Activated CD4-positive, alpha-beta T cell treated with anti-CD3 and anti-CD28 coated beads for 1 hour (primary cell): ENCODE measurements around the gene CPLANE2.
"Not testable (repeated sequence)": the region's sequence is repeated elsewhere in the genome, so short reads cannot be mapped to it uniquely, and the experiment has no call there.

ENCODE experiments used
- DNase-seq: peaks from one replicate; pipeline ENCODE4 v3.0.0-alpha.2; 2020

CPLANE2 gene

DNA sequence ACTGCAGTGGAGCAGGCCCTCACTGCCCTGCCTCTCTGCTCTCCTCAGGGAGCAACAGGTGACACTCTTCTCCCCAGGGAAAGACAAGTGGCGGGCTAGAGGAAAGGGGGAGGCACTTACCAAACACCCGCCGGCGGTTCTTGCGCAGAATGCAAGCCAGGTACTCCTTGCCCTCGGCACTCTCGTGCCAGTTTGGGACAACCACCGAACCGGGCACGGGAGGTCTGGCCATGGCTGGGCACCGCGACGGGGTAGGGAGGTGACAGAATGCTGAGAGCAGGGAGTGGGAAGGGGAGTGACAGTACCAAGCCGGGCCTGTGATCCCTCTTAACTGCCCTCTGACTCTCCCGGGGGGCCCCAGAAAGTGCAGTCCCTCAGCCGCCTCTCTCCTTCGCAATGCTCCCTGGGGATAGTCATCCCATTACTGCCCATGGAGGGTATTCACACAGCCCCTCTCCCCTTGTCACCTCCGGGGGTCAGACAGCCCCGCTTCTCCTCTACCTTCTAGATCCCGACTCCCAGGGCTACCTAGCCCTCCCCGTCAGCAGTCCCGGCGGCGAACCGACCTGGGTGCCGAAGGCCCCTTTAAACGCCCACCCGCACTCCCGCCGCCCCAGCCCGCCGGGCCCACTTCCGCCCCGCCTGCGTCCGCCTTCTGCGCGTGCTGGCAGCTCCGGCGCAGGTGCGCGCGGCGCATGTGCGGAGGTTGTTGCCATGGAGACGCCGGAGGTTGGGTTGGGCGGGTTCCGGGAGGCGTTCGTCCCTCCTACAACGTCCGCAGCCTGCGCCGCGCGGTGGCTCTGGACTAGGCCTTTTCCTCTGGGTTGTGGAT lies at the start of gene CPLANE2:
Gene CPLANE2 (minus strand): TSS at position 673 of the 832 bp plus-strand sequence. CDS start 441 bp downstream, at position 232.
- DNase-seq = peak; percentile 94

GRCh38 chr1:16286122-16286521 lies 49.1 kb upstream of the CPLANE2 start:
- DNase-seq = no peak

GRCh38 chr1:16281765-16282164 lies 44.8 kb upstream of the CPLANE2 start:
- no peak for DNase-seq

DNA sequence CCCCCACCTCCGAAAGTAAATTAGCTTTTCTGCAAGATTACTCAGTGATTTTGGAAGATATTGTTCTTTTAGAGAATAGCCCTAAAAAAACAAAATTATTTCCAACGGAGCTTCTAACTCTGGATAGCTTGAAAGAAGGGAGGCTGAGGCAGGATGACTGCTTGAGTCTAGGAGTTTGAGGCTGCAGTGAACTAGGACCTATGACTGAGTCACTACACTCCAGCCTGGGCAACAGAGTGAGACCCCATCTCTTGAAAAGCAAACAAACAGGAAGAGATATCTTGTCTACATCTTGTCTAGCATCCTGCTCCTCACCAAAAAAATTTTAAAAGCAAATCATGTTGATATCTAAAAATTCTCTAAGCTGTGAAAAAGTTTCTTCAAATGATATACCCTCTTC lies 42.2 kb upstream of the CPLANE2 start:
- DNase-seq = no peak

DNA sequence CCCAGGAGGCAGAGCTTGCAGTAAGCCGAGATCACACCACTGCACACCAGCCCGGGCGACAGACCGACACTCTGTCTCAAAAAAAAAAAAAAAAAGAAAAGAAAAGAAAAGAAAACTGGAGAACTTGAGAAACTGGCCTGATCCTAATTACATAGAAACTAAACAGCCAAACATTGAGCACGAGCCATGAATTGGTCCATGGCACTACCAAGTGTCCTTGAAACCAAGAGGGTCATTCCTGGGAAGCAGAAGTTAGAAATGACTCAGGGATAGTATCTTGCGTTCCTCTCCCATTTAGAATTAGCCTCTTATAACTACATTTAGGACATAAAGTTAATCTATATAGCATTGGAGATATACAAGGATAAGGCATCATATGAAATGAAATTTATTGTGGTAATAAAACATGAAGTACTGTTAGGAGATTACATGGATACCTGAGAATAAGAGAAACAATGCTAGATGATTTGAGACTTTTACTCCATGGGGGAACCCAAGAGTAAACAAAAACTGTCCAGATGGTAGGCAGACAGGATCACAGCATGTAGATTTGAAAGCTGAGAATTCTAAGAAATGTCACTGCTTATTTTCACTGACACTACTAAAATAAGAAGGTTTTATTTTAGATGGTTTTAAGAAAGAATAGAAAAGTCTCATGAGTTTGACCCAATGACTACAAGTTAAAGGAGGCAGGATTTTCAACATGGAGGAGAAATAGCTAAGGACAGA lies 39.5 kb upstream of the CPLANE2 start:
- no peak for DNase-seq

GRCh38 chr1:16275591-16275990 lies 38.6 kb upstream of the CPLANE2 start:
- no peak for DNase-seq

GRCh38 chr1:16267690-16268180 lies 30.8 kb upstream of the CPLANE2 start:
- DNase-seq = no peak

DNA sequence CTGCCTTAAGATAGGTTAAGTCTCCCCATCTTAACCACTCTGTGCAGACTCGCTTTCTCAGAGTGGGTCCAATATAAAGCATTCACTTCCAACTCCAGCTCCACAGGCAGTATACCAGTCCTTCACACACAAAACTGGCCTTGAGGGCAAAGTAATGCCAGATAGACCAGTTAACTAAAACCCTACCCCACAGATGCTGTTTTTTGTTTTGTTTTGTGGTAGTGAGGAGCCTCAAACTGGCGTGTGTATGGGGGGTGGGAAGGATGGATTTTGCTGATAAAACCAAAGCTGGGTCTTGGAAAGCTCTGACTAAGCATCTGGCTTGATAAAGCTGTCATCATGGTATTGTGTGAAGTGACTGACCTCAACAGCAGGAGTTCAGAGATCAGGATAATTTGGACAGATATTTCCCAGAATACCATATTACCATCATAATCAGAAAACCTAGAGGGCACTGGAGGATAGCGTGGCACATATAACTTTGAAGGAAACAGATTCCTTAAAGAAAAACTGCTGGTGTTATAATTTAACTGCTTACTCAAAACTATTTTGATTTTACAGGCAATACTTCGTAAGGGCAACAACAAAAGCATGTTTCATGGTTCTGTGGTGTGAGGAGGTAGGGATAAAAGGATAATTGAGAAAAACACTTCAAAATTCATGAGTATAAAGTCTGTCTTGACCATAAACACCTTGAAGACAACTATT lies 29.6 kb upstream of the CPLANE2 start:
- DNase-seq = no peak

DNA sequence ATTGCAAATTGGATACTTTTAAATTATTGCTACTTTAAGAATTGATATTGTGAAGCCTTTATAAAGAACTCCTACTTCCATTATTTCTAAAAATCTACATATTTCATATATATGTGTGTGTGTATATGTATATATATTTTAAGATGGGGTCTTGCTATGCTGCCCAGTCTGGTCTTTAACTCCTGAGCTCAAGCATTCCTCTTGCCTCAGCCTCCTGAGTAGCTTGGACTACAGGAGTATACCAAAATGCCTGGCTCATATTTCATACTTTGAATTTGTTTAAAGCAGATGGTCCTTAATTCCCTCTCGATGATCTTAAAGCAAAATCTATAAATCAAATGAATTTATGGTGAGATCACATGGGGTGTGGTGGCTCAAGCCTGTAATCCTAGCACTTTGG lies 25.1 kb upstream of the CPLANE2 start:
- DNase-seq = no peak

DNA sequence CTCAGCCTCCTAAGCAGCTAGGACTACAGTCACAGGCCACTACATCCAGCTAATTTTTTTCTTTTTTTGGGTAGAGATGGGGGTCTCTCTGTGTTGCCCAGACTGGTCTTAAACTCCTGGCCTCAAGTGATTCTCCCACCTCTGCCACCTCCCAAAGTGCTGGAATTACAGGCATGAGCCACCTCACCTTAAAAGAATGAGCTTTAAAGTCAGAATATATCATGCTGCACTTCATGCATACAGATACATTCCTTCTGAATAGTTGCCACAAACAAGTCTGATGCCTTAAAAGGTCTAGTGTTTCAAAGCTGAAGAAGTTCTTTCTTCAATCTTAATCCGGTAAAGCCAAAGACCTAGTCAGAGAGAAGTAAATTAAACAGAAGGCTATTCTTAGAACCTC lies 23.8 kb upstream of the CPLANE2 start:
- no peak for DNase-seq

DNA sequence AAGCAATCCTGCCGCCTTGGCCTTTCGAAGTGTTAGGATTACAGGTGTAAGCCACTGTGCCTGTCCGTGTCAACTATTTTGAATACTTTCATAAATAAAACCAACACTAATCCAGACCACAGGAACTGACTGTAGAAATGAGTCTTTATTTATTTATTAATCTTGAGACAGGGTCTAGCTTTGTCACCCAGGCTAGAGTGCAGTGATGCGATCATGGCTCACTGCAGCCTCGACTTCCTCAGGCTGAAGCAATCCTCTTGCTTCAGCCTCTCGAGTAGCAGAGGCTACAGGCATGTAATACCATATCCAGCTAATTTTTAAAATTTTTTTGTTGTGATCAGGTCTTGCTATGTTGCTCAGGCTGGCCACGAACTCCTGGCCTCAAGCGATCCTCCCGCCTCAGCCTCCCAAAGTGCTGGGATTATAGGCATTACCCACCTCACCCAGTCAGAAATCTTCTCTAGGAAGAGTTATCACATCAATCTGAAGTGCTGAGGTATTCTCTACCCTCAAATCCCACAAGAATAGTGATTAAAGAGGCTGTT lies 21.7 kb upstream of the CPLANE2 start:
- DNase-seq = no peak

DNA sequence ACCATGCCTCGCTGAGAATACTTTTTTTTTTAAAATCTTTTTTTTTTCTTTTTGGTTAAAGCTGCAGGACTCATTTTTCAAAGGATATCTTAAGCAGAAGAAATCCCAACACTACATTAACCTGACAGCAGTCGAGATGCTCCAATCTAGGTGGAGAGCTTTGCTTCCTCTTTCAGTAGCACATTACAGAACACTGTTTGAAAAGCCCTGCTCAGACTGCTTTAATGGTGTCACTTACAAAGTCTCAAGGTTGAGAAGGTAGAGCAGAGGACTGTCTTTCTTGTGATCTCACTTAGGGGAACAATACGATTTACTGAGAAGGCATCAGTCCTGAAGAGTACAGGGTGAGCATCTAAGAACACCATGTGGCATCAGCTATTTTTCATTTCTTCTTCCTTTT lies 21.0 kb upstream of the CPLANE2 start:
- no peak for DNase-seq

DNA sequence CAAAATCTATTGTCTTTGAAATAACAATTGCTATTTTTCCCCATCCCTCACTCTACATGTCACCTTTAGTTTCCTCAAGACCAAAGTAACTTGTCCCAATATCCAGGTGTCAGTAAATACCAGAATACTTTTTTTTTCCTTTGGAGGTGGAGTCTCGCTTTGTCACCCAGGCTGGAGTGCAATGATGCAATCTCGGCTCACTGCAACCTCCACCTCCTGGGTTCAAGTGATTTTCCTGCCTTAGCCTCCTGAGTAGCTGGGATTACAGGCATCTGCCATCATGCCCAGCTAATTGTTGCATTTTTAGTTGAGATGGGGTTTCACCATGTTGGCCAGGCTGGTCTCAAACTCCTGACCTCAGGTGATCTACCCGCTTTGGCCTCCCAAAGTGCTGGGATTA lies 20.6 kb upstream of the CPLANE2 start:
- not testable (repeated sequence) for DNase-seq

DNA sequence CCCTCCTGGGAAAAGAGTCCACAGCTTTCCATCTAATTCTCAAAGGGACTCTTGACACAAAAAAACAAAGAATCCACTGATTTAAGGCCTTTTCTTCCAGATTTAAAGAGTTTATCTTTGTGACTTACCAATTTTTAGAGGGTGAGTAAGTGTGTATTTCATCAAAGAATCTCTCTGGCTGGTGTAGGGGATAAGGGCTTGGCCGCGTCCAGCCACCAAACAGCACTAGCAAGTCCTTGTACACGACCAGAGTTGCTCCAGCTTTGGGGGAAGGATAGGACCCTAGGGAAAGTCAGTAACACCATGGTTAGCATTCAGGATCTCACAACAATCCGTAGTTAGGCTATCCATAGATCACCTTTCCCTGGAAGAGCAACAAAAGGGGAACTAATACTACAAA lies 19.5 kb upstream of the CPLANE2 start:
- DNase-seq = no peak

- DNase-seq = no peak
Observed at GRCh38 chr1:16254263-16254928, 17.4 kb upstream of the CPLANE2 start.

DNA sequence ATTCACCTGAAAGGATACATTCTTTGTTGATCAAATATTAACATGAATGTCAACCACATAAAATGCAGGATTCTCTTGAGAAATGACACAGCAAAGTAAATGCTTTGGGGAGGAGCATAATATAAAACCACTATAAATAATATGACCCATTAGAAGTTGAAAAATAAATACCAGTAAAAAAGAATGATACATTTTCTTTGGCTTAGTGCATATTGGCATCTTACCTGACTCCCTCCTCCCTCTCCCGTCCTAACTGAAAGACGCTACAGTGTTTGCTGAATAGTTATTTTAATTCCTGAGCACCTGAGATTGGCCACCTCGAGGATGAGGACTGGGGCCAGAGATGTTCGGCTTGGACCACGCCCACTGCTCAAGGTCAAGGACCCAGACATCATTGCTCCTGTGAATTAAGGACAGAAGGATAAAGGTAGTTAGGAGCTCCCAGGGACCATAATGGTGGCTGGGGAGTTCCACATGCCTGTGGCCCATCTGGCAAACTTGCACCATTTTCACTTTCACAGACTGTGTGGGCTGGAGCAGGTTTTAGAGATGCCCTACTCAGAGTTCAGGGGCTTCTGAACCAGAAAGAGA lies 16.4 kb upstream of the CPLANE2 start:
- no peak for DNase-seq

DNA sequence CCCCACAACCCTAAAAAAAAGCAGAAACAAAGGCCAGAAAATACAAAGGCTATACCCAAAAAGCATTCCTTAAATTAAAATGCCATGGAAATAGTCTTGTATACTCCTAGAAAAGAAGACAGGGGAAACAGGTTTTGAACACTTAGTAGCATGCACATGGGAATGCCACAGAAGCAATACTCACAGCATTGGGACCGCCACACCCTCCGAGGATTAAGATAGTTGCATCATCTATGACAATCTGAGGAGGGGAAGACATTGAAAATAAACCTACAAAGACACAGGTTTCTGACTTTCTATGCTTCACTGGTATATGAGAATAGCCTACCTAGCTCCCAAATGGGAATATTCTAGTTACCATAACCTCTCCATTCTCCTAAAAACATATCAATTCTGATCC lies 15.9 kb upstream of the CPLANE2 start:
- DNase-seq = no peak

DNA sequence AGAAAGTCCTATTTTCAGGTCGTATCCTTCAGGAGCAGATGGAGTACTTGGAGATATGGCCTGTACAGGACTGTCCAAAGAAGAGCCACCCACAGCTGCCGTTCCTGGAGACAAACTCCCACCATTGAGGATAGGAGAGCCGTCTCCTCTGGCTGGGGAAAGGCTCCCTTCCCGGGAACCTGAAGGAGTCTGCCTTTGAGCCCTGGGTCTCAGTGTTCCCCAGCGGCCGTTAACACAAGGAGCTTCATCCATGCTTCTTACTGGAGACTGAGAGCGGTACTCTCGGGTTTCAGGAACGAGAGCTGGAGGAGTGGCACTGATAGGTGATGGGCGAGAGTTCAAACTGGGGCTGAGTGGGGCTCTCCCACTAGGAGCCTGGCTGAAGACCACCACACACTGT lies 14.4 kb upstream of the CPLANE2 start:
- no peak for DNase-seq

GRCh38 chr1:16250524-16251251 lies 13.7 kb upstream of the CPLANE2 start:
- DNase-seq = no peak

DNA sequence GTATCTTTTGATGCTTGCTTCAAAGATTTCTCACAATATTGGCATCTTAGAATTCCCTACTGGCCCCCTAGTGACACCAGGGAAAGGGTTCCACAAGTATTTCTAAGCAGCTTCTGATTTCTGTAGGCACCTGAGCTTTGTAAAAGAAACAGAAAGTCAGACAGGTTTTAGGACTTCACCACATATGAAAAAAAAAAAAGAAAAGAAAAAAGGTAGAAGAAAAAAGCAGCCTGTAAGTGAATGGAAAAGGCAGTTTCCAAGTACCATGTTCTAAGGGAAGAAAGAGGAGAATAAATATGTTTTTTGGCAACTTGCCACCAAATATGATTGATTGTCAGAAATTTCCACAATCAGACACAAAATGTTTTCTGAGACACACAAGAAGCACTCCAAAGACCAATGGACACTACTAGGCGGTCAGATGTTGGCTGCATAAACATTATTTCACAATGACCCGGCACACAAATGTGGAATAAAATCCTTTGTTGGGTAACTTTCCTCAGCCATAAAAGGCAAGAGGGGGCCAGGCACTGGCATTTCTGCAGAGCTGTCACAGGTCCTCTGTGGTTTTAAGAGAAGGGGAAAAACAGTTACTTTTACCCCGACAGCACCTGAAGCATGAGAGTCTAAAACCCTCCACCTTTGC lies 12.7 kb upstream of the CPLANE2 start:
- no peak for DNase-seq
